ENCODE measurements around the gene DYNC1H1.

The DYNC1H1 gene

GRCh38 chr14:101932673-101933072 is 31.7 kb upstream of the DYNC1H1 start:
- no peak overlapping the region for H3K4me3 Mint-ChIP-seq
- peak overlapping the region in 1 of 2 donors; percentile 27 for H3K27ac Mint-ChIP-seq
- H3K4me1 Mint-ChIP-seq: no peaks in the 10 kb centered on the region
- ATAC-seq (no peak), DNase-seq (no peak)
- no peaks in the 10 kb centered on the region for H3K9me3 Mint-ChIP-seq
- no peaks in the 10 kb centered on the region for H3K27me3 Mint-ChIP-seq

DNA sequence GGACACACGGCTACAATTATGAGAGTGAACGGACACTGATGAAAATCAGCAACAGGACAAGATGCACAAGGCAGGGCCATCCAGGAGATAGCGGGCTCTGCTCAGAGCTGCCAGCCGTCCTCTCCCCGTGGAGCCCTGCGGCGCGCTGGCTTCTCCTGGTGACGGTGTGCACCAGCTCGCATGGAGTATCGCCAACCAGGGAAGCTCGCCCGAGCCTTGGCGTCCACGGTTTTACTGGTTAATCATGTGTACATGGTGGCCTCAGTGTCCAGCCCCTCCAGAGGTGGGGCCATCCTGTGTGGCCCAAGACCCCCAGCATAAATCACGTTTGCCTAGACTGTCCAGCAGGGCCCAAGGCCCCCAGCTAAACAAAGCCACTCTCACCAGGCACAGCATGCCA is 31.2 kb upstream of the DYNC1H1 start:
- H3K4me3 Mint-ChIP-seq: no peak overlapping the region
- peaks cover under 1% of the 10 kb centered on the region for H3K4me1 Mint-ChIP-seq
- no peak for DNase-seq
- H3K9me3 Mint-ChIP-seq: no peaks in the 10 kb centered on the region
- H3K27me3 Mint-ChIP-seq: peaks cover 2% of the 10 kb centered on the region
- no peak for ATAC-seq
- H3K27ac Mint-ChIP-seq: peak overlapping the region in 1 of 2 donors; percentile 71

- Mint-ChIP-seq H3K9me3 (no peaks in the 10 kb centered on the region), H3K4me1 (peaks cover 10% of the 10 kb centered on the region), H3K4me3 (no peak overlapping the region), H3K27ac (peak overlapping the region in 1 of 2 donors; percentile 29), H3K27me3 (peaks cover 14% of the 10 kb centered on the region)
- DNase-seq (no peak), ATAC-seq (no peak)
Measured at GRCh38 chr14:101934601-101935150, 29.7 kb upstream of the DYNC1H1 start.

- no peak for DNase-seq
Measured at GRCh38 chr14:101937926-101938767, 26.2 kb upstream of the DYNC1H1 start.

DNA sequence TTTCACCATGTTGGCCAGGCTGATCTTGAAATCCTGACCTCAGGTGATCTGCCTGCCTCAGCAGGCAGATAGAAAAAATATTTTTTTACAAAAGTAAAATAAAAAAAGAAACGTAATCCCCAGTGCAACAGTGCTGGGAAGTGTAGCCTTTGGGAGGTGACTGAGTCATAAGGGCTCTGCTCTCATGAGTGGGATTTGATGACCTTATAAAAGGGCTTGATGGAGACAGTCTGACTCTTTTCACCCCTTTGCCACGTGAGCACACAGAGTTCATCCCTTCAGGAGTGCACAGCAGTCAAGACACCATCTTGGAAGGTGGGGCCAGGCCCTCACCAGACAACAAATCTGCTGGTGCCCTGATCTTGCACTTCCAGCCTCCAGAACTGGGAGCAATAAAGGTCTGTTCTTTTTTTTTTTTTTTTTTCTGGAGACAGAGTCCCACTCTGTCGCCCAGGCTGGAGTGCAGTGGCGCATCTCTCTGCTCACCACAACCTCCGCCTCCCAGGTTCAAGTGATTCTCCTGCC is 24.7 kb upstream of the DYNC1H1 start:
- peaks cover 58% of the 10 kb centered on the region for H3K27me3 Mint-ChIP-seq
- no peaks in the 10 kb centered on the region for H3K9me3 Mint-ChIP-seq
- H3K27ac Mint-ChIP-seq: no peak overlapping the region
- DNase-seq: no peak
- H3K4me3 Mint-ChIP-seq: no peak overlapping the region
- no peak for ATAC-seq
- H3K4me1 Mint-ChIP-seq: peaks cover 10% of the 10 kb centered on the region

More at GRCh38 chr14:101937926-101938767, 26.2 kb upstream of the DYNC1H1 start:
- H3K4me1 Mint-ChIP-seq: peaks cover 10% of the 10 kb centered on the region
- H3K27ac Mint-ChIP-seq: peak overlapping the region in 1 of 2 donors; percentile 93
- no peaks in the 10 kb centered on the region for H3K9me3 Mint-ChIP-seq
- H3K4me3 Mint-ChIP-seq: no peak overlapping the region
- peaks cover 42% of the 10 kb centered on the region for H3K27me3 Mint-ChIP-seq
- ATAC-seq: no peak

GRCh38 chr14:101944451-101944850 is 19.9 kb upstream of the DYNC1H1 start:
- Mint-ChIP-seq H3K4me1 (peaks cover 26% of the 10 kb centered on the region), H3K9me3 (no peaks in the 10 kb centered on the region), H3K4me3 (no peak overlapping the region), H3K27me3 (peaks cover 67% of the 10 kb centered on the region), H3K27ac (no peak overlapping the region)
- ATAC-seq (no peak), DNase-seq (no peak)

DNA sequence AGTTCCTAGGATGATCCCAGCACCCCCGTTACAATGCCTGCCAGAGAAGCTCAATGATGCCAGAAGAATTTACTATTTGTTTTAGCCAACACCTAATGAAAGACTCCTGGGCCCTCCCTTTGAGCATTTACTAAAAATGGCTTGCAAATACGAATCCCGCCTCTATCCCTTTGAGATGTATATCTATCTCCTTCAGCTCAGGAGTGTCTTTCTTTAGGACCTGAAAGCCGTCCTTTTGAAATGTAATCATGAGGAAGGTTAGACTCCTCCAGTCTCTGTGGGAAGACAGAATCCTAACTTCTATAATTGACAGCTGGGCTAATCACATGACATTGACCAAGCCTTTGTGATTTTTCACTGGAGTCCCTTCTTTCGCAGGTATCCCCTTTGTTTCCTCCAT is 19.2 kb upstream of the DYNC1H1 start:
- H3K9me3 Mint-ChIP-seq: no peaks in the 10 kb centered on the region
- ATAC-seq (no peak), DNase-seq (no peak)
- peaks cover 33% of the 10 kb centered on the region for H3K4me1 Mint-ChIP-seq
- H3K4me3 Mint-ChIP-seq: no peak overlapping the region
- peaks cover 64% of the 10 kb centered on the region for H3K27me3 Mint-ChIP-seq
- H3K27ac Mint-ChIP-seq: no peak overlapping the region

GRCh38 chr14:101947577-101947903 is 16.8 kb upstream of the DYNC1H1 start:
- peaks cover 42% of the 10 kb centered on the region for H3K4me1 Mint-ChIP-seq
- peak; percentile 16 for ATAC-seq
- H3K4me3 Mint-ChIP-seq: peak overlapping the region; percentile 83 to 96
- H3K27me3 Mint-ChIP-seq: peaks cover 44% of the 10 kb centered on the region
- peak overlapping the region; percentile 97 to 99 for H3K27ac Mint-ChIP-seq
- H3K9me3 Mint-ChIP-seq: no peaks in the 10 kb centered on the region
- no peak for DNase-seq

DNA sequence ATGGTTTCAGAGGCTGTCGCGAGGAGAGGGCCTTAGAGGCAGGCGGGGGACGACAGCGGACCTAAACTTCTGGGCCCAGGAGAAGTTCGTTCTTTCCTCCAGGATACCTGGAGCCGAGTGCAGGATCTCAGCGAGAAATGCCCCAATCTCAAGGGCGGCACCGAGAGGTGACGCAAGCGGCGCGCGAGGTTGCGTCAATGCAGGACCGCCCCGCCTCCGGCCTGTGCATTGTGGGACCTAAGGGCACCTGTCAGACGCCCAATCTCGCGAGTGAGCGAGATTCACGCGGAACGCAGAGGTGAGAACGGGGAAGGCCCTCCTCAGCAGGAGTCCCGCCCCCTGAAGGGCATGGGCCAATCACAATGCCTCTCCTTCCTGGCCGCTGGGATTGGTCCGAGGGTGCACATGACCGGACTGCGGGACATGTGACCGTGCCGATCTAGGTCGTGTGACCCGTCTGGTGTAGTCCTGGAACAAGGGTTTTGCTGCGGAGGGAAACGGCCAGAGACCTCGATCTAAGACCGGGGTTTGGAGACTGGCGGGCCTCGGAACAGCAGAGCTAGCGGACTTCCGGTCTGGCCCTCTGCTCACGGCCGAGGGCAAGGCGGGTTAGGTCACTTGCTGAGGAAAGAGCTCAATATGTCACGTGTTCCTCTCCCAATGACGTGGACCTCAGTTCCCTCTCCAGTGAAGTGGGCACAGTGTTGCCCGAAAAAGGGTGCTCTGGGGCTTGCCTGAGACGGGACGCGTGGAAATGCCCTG is 16.3 kb upstream of the DYNC1H1 start:
- no peaks in the 10 kb centered on the region for H3K9me3 Mint-ChIP-seq
- peaks cover 42% of the 10 kb centered on the region for H3K4me1 Mint-ChIP-seq
- peak; percentile 98 for ATAC-seq
- peak overlapping the region; percentile 83 to 96 for H3K4me3 Mint-ChIP-seq
- peak overlapping the region; percentile 97 to 99 for H3K27ac Mint-ChIP-seq
- H3K27me3 Mint-ChIP-seq: peaks cover 39% of the 10 kb centered on the region
- DNase-seq: peak; percentile 99 to 100

DNA sequence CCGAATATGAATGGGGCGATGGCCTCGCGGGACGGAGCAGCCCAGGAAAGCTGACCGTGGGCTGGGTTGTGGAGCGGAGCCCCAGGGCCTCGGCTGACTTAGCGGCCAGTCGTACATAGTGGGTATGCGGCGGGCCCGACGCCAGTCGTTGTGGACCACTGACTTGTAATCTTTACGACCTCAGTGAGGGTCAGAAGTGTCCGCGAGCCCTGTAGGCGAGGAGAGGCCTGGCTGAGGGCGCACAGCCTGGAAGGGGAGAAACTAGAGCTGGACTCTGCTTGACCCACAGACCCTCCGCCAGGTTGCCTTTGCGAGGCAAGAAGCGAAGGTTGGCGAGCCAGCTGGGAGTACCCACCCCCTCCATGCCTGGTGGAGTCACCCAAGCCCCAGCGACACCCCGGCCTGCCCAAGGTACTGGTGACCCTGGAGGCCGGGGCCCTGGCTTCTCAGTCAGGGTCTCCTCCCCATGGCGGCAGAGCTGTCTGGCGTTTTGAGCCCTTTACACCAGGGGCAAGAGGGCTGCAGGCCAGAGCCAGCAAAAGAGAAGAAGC is 15.6 kb upstream of the DYNC1H1 start:
- peak overlapping the region; percentile 83 to 96 for H3K4me3 Mint-ChIP-seq
- peaks cover 32% of the 10 kb centered on the region for H3K27me3 Mint-ChIP-seq
- peak overlapping the region; percentile 97 to 99 for H3K27ac Mint-ChIP-seq
- ATAC-seq (no peak), DNase-seq (no peak)
- no peaks in the 10 kb centered on the region for H3K9me3 Mint-ChIP-seq
- H3K4me1 Mint-ChIP-seq: peaks cover 42% of the 10 kb centered on the region

GRCh38 chr14:101950100-101950499 is 14.3 kb upstream of the DYNC1H1 start:
- ATAC-seq: no peak
- no peak overlapping the region for H3K27ac Mint-ChIP-seq
- peaks cover 42% of the 10 kb centered on the region for H3K4me1 Mint-ChIP-seq

GRCh38 chr14:101950516-101951215 is 13.7 kb upstream of the DYNC1H1 start:
- peaks cover 42% of the 10 kb centered on the region for H3K4me1 Mint-ChIP-seq
- H3K27me3 Mint-ChIP-seq: peaks cover 13% of the 10 kb centered on the region
- ATAC-seq (no peak), DNase-seq (no peak)
- H3K27ac Mint-ChIP-seq: no peak overlapping the region
- no peaks in the 10 kb centered on the region for H3K9me3 Mint-ChIP-seq
- no peak overlapping the region for H3K4me3 Mint-ChIP-seq

More at GRCh38 chr14:101950100-101950499, 14.3 kb upstream of the DYNC1H1 start:
- H3K9me3 Mint-ChIP-seq: no peaks in the 10 kb centered on the region
- H3K27me3 Mint-ChIP-seq: peaks cover 19% of the 10 kb centered on the region
- H3K4me3 Mint-ChIP-seq: no peak overlapping the region
- DNase-seq: no peak

- H3K4me1 Mint-ChIP-seq: peaks cover 28% of the 10 kb centered on the region
- no peak for ATAC-seq
- H3K27ac Mint-ChIP-seq: no peak overlapping the region
- DNase-seq: no peak
- no peak overlapping the region for H3K4me3 Mint-ChIP-seq
- H3K9me3 Mint-ChIP-seq: no peaks in the 10 kb centered on the region
- no peaks in the 10 kb centered on the region for H3K27me3 Mint-ChIP-seq
Measured at GRCh38 chr14:101953151-101953550, 11.2 kb upstream of the DYNC1H1 start.

DNA sequence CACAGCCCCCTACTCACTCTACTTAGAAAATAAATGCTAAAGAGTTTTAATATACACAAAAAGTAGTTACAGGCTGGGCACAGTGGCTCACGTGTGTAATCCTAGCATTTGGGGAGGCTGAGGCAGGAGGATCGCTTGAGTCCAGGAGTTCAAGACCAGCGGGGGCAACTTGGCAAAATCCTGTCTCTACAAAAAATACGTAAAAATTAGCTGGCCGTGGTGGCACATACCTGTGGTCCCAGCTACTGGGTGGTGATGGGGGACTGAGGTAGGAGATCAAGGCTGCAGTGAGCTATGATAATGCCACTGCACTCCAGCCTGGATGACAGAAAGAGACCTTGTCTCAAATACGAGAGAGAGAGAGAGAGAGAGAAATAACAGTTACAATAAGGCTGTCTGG is 9.9 kb upstream of the DYNC1H1 start:
- DNase-seq (no peak), ATAC-seq (no peak)
- Mint-ChIP-seq H3K4me3 (no peak overlapping the region), H3K27me3 (no peaks in the 10 kb centered on the region), H3K27ac (no peak overlapping the region), H3K9me3 (no peaks in the 10 kb centered on the region), H3K4me1 (peaks cover 18% of the 10 kb centered on the region)

DNA sequence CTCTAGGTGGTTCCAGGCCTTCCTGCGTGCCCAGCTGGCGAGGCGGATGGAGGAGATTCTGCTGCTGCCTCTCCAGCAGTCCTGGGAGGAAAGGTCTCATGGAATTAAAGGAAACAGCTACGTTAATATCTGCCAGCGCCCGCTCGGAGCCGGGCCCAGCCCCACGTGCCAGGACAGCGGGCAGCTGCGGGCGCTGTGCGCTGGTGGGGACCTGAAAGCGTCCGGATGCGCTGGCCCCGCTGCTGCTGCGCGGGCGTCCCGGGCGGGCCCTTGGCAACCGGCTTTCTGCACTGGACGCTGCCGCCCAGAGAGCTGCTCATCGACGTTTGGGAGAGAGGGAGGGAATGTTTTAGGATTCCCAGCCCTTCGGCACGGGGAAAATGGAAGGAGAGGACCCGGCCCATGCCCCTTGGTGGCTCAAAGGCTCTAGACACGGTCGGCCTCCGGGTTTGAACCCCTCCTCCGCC is 8.6 kb upstream of the DYNC1H1 start:
- DNase-seq (no peak), ATAC-seq (no peak)
- peaks cover 18% of the 10 kb centered on the region for H3K4me1 Mint-ChIP-seq
- no peak overlapping the region for H3K4me3 Mint-ChIP-seq
- H3K27me3 Mint-ChIP-seq: no peaks in the 10 kb centered on the region
- H3K27ac Mint-ChIP-seq: peak overlapping the region in 1 of 2 donors; percentile 27
- no peaks in the 10 kb centered on the region for H3K9me3 Mint-ChIP-seq
